GM18873 (cell line): ENCODE measurements around the gene CNST.
"Not testable (repeated sequence)": the region's sequence is repeated elsewhere in the genome, so short reads cannot be mapped to it uniquely, and the experiment has no call there.

Experiments used
- ATAC-seq: cut with Tn5 transposase; IDR thresholded peaks from one replicate; pipeline ENCODE4 v1.9.1; 2021; ENCODE audit warnings: mild to moderate bottlenecking, moderate library complexity, moderate number of reproducible peaks; ENCODE audit not compliant: unreplicated experiment, low FRiP score

CNST gene

GRCh38 chr1:246613096-246613758 is 47.0 kb downstream of the CNST start:
- no peak for ATAC-seq

GRCh38 chr1:246617156-246617555 is 50.9 kb downstream of the CNST start:
- ATAC-seq: no peak

- ATAC-seq: no peak
Observed at GRCh38 chr1:246617768-246618167, 51.5 kb downstream of the CNST start.

- no peak for ATAC-seq
Observed at GRCh38 chr1:246618240-246618808, 52.1 kb downstream of the CNST start.

GRCh38 chr1:246622035-246622652 is 55.9 kb downstream of the CNST start:
- ATAC-seq: no peak

- ATAC-seq: no peak
Observed at GRCh38 chr1:246624091-246624490, 57.8 kb downstream of the CNST start.

- peak; percentile 92 for ATAC-seq
Observed at GRCh38 chr1:246629030-246629429, 62.8 kb downstream of the CNST start.

- no peak for ATAC-seq
Observed at GRCh38 chr1:246629976-246630375, 63.7 kb downstream of the CNST start.

GRCh38 chr1:246631426-246631825 is 65.2 kb downstream of the CNST start:
- ATAC-seq: no peak

- ATAC-seq: no peak
Observed at GRCh38 chr1:246632281-246633168, 66.3 kb downstream of the CNST start.

- ATAC-seq: not testable (repeated sequence)
Observed at GRCh38 chr1:246634659-246635058, 68.4 kb downstream of the CNST start.

GRCh38 chr1:246638941-246639655 is 72.8 kb downstream of the CNST start:
- no peak for ATAC-seq

- ATAC-seq: no peak
Observed at GRCh38 chr1:246639732-246640131, 73.5 kb downstream of the CNST start.

- ATAC-seq: no peak
Observed at GRCh38 chr1:246640747-246641146, 74.5 kb downstream of the CNST start.

GRCh38 chr1:246641394-246641793 is 75.1 kb downstream of the CNST start:
- ATAC-seq: no peak

GRCh38 chr1:246642719-246643118 is 76.5 kb downstream of the CNST start:
- ATAC-seq: no peak

- ATAC-seq: no peak
Observed at GRCh38 chr1:246647113-246647512, 80.9 kb downstream of the CNST start.

GRCh38 chr1:246647513-246647912 is 81.3 kb downstream of the CNST start:
- no peak for ATAC-seq

- ATAC-seq: no peak
Observed at GRCh38 chr1:246651012-246651695, 84.9 kb downstream of the CNST start.

- no peak for ATAC-seq
Observed at GRCh38 chr1:246658567-246658966, 92.3 kb downstream of the CNST start.
